GM10847 (cell line): Measurements from ENCODE around the gene RAB11FIP4.

Source experiments
- POLR2A ChIP-seq: IDR thresholded peaks from 2 replicates; pipeline ENCODE4 v1.6.1; 2011; ENCODE audit not compliant: insufficient read length; ENCODE audit errors: extremely low read depth

Gene RAB11FIP4

GRCh38 chr17:31518478-31518877 is 127.0 kb downstream of the RAB11FIP4 start:
- no peak for TF ChIP-seq POLR2A

- TF ChIP-seq POLR2A: no peak
Observed at GRCh38 chr17:31521632-31522283, 130.3 kb downstream of the RAB11FIP4 start.

DNA sequence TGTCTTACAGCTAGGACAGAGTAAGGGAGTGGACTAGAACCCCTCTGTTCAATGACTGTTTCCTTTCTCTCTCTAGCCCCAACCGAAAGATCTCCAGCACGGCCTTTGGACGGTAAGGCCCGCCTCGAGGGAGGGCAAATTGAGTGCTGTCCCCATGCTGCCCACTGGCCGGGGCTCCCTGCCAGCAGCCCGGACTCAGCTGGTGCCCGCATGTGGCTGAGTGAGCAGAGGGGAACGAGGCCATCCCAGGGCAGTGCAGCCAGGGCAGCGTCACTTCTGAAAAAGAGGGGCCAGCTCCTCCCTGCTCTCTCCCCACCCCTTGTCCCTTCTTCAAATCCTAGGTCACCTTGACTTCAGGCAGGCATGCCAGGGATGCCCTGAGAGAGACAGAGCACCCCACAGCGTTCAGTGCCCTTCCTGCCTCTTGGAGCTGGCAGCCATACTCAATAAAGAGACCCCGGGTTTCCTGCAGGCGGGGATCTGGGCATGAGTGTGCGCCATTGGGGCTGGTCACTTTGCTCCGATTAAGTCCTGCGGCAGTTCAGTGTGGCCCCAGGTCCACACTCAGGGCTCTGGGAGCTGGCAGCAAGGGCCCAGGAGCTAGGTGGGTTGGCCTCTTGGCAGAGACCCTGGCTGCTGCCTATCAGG is 130.9 kb downstream of the RAB11FIP4 start:
- TF ChIP-seq POLR2A: no peak

DNA sequence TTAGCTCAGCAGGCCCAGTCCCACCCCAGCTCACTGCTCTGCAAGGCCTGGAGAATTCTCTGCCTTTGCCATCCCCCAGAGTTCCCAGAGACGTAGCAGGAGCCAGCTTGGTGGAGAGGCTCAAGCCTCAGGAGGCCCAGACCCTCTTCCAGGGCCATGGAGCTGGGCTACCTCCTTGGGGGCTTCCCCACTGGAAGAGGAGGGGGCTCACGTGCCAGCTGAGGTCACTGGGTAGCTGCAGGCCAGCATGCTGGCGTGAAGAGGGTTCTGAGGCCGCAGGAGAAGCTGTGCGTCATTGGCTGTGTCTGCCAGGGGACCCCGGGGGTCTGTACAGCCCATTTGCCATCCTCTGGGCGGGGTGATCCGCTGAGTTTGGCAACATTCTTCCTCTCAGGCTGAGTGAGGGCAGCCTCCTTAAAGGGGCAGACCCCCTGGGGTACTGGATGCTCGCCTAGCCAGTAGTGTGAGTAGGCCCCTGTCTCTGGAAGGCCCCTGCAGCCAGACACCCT is 131.6 kb downstream of the RAB11FIP4 start:
- no peak for TF ChIP-seq POLR2A

GRCh38 chr17:31523862-31524730 is 132.6 kb downstream of the RAB11FIP4 start:
- TF ChIP-seq POLR2A: no peak

- no peak for TF ChIP-seq POLR2A
Observed at GRCh38 chr17:31524926-31525800, 133.7 kb downstream of the RAB11FIP4 start.

DNA sequence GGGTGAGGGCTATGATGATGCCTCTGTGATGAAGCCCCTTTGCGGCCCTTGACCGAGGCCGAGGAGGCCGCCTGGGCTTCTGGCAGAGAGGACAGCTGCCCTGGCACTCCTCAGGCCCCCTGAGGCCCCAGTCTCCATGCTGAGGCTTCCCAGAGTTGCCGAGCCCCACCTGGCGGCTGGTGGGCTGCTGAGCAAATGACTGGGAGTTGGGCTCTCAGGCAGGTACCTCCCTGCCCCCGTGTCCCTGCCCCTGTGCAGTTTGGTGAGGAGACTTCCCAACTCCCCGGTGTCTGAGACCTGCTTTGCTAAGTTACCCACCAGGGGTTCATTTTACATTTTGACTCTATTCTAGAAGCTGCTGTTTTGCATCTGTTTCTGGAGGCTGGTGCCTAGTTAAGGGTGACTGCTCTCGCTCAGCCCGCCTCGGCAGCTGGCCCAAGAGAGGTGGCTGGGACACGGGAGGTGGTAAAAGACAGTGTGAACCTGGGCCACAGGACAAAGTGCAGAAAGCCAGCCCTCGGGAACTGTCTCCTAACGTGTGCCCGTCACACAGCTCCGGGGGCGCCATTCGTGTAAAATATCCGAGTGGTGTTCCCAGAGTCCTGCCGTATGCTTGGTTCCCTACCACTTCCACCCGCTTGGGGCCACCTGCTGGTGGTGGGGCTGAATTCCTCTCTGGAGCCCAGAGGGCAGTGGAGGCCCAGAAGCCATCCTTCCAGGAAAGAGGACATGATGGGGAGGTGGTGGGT is 134.5 kb downstream of the RAB11FIP4 start:
- TF ChIP-seq POLR2A: no peak

DNA sequence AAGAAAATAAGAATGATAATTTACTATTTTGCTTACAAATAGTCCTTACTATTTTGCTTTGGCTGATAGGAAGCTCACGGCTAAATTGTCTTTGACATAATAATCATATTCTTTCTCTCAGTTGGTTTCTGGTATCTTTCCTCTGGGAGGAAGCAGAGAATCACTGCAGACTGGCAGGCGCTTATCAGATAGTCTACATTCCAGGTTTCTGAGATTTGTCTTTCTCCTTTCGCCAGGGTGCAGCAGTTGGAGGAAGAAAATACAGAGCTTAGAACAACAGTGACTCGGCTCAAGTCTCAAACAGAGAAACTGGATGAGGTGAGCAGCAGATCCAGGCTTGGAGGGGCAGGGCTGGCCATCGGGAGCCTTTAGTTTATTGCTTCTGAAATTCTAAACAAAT is 136.1 kb downstream of the RAB11FIP4 start:
- TF ChIP-seq POLR2A: no peak

GRCh38 chr17:31528291-31528874 is 136.9 kb downstream of the RAB11FIP4 start:
- TF ChIP-seq POLR2A: no peak

DNA sequence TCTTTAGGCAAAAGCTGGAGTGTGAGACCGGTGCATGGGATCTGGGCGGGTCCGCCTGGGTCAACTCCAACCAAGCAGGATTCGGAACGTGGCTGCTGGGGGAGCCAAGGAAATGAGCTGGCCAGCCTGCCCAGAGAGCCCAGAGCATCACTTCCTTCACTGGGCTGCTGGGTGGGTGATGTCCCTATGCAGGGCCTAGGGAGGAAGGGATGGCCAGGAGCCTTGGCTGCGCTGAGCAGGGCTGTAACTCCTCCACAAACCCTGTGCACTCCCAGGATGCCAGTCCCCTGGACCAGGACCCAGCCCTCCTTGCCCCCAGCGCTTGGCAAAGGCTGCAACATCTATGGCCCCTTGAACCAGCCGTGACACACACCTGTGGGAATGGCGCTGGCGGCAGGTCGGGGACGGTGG is 138.4 kb downstream of the RAB11FIP4 start:
- no peak for TF ChIP-seq POLR2A

- TF ChIP-seq POLR2A: no peak
Observed at GRCh38 chr17:31530391-31530985, 139.0 kb downstream of the RAB11FIP4 start.

DNA sequence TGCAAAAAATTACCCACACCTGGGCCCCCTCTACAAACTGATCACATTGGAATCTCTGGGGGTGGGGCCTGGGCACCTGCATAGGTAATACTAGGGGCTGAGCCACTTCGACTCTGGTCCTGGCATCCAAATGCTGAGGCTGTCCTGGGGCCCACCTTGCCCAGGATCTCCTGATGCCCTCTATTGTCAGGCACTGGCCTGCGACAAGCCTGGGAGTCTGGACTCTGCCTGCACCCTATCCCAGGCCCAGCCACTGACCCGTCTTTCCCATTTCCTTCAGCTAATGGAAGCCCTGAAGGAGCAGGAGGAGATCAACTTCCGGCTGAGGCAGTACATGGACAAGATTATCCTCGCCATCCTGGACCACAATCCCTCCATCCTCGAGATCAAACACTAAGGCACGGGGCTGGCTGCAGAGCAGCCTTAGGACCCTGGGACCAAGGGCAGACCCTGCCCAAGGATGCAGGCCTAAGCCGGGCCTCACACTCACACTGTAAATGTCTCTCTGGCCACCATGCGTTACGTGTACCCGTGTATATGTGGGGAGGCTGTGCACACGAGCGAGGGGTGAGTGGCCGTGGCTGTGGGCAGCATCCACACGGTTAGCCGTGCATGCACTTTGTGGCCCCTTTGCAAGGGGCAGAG is 140.0 kb downstream of the RAB11FIP4 start:
- no peak for TF ChIP-seq POLR2A

DNA sequence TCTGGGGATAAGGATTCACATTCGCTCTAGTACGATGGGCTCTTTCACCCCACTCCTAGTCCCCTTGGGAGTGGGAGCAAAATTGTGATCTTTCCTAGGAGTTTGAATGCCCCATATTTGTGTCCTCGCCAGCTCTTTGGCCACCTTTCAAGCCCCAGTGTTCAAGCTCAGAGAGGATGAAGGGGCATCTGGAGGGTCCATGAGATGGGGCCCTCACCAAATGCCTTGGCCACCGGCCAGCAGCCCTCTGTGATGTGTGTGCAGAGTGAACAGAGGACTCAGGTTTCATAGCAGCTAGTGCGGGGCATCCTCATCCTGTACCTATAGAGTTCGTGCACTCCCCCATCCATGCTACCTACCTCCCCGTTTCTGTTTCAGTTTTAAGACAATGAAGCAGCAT is 140.6 kb downstream of the RAB11FIP4 start:
- TF ChIP-seq POLR2A: no peak
